ENCODE results near the gene GHDC. TPM values are rescaled to one million over a fixed set of nuclear protein-coding genes. Genes with fewer than 3 reads are reported as not detected.
"Not testable (repeated sequence)": the region's sequence is repeated elsewhere in the genome, so short reads cannot be mapped to it uniquely, and the experiment has no call there.

Gene GHDC, protein sequence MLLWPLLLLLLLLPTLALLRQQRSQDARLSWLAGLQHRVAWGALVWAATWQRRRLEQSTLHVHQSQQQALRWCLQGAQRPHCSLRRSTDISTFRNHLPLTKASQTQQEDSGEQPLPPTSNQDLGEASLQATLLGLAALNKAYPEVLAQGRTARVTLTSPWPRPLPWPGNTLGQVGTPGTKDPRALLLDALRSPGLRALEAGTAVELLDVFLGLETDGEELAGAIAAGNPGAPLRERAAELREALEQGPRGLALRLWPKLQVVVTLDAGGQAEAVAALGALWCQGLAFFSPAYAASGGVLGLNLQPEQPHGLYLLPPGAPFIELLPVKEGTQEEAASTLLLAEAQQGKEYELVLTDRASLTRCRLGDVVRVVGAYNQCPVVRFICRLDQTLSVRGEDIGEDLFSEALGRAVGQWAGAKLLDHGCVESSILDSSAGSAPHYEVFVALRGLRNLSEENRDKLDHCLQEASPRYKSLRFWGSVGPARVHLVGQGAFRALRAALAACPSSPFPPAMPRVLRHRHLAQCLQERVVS
- 10 to 100 TPM; 17.3 to 26.0 TPM for total RNA-seq
- polyA plus RNA-seq = 10 to 100 TPM; 13.1 to 27.5 TPM
- long read RNA-seq, donor 1, partial matches to known transcripts = 34 of 37 reads
- long read RNA-seq, donor 1, other reads (novel, unspliced or antisense) = 2 of 37 reads
- long read RNA-seq, donor 2, partial matches to known transcripts = 30 of 34 reads
- long read RNA-seq, donor 2, other reads (novel, unspliced or antisense) = 3 of 34 reads

DNA sequence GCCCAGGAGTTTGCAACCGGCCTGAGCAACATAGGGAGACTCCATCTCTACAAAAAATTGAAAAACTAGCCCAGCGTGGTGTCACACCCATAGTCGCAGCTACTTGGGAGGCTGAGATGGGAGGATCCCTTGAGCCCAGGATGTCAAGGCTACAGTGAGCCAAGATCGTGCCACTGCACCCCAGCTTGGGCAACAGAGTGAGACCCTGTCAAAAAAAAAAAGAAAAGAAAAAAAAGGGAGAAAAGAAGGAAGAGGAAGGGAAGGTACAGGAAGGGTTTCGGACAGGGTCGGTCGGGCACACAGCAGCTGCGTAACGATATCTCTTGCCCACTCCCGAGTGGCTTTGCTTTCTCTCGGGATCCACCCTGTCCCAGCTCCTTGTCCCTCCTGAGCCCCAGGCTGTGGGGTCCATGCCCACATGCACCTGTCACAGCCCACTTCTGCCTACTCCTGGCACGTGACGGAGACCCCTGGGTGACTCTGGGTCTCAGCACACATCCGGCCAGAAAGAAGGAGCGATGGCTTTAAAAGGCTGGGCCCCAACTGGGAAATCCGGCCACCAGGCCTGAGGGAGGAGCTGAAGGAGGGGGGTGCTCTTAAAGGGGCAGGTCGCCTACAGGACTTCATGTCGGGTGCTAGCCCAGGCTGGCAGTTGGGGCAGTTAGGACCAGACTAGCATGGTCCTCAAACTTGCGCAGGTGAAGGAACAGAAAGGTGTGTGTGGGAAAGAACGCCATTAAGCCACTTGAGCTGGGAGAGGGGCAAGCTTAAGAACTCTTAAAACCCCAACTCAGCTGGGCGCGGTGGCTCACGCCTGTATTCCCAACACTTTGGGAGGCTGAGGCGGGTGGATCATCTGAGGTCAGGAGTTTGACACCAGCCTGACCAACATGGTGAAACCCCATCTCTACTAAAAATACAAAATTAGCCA, at the start of gene GHDC:
Gene GHDC (minus strand): TSS at position 526 of the 931 bp plus-strand sequence. CDS start 913 bp downstream, outside the sequence.
- Histone ChIP-seq H3K9me3 (ENCODE audit: control insufficient read depth, low read length) (no peaks in the 10 kb centered on the region), H3K27ac (ENCODE audit: low read depth in 1 of 2, low read length in 2 of 2) (peak within 1 kb of the TSS in 1 of 2 donors; percentile 61), H3K27me3 (ENCODE audit: control insufficient read depth in 1 of 2, insufficient read depth in 2 of 2, low read length in 1 of 2) (no peaks in the 10 kb centered on the region), H3K4me1 (ENCODE audit: control insufficient read depth in 1 of 2, insufficient read depth in 2 of 2, low read length in 2 of 2) (no peaks in the 10 kb centered on the region), H3K36me3 (ENCODE audit: control insufficient read depth in 1 of 2, insufficient read depth in 2 of 2, low read length in 1 of 2) (no peaks in the 10 kb centered on the region), H3K4me3 (ENCODE audit: low read length in 2 of 2) (peak within 1 kb of the TSS; percentile 72 to 79)
- ATAC-seq (ENCODE audit: low FRiP score) = peak; percentile 93
- DNase-seq = peak; percentile 91 to 92
- intact Hi-C loops (cut with DNase I) = no loop called here
- WGBS, 2 donors = 25 to 27% methylated on average over 24 of the region's 24 CpGs

DNA sequence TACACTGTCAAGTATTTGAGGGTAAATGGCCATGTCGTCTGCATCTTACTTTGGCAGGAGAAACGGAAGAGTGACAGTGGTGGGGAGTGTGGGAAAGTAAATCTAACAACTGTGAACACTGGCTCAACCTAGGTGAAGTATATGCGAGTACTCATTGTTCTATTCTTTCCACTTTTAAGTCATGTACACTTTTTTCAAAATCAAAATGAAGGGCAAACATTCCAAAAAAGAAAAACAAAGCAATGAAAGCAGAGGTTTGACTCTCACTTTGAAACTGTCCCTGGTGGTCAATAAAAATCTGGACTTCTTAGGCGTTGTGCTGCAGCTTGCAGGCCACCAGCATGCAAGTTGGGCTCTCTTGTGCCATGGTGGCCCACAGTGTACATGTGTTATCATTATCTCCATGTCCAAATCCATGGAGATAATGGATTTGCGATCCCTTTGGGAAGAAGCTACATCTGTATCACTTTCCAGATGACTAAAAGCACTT, 49.2 kb upstream of the GHDC start:
- WGBS, 2 donors = 65 to 68% methylated on average over 5 of the region's 5 CpGs
- Histone ChIP-seq H3K4me3 (ENCODE audit: low read length in 2 of 2) (no peak overlapping the region), H3K36me3 (ENCODE audit: control insufficient read depth in 1 of 2, insufficient read depth in 2 of 2, low read length in 1 of 2) (no peaks in the 10 kb centered on the region), H3K9me3 (ENCODE audit: control insufficient read depth, low read length) (no peaks in the 10 kb centered on the region), H3K27ac (ENCODE audit: low read depth in 1 of 2, low read length in 2 of 2) (no peak overlapping the region), H3K27me3 (ENCODE audit: control insufficient read depth in 1 of 2, insufficient read depth in 2 of 2, low read length in 1 of 2) (no peaks in the 10 kb centered on the region), H3K4me1 (ENCODE audit: control insufficient read depth in 1 of 2, insufficient read depth in 2 of 2, low read length in 2 of 2) (no peaks in the 10 kb centered on the region)
- intact Hi-C loops (cut with DNase I) = no loop called here
- ATAC-seq (ENCODE audit: low FRiP score) (no peak), DNase-seq (no peak)

DNA sequence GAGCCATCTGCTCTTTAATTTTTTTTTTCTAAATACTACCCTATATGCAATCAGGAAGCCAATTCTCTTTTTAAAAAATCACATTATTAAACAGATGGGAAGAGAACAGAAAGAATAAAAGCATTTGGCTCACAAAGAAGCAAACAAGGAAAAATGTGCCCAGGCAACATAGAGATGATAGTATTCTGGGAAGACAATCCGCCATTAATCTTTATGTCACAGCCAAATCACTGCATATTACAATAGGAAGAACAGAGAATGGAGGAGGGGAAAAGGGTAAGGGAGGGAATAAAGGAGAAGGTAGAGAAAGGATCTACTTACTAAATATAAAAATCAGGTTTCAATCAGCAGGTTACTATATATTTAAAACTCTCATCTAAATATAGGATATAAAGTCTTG, 47.6 kb upstream of the GHDC start:
- DNase-seq (no peak), ATAC-seq (ENCODE audit: low FRiP score) (no peak)
- Histone ChIP-seq H3K4me3 (ENCODE audit: low read length in 2 of 2) (no peak overlapping the region), H3K4me1 (ENCODE audit: control insufficient read depth in 1 of 2, insufficient read depth in 2 of 2, low read length in 2 of 2) (no peaks in the 10 kb centered on the region), H3K27me3 (ENCODE audit: control insufficient read depth in 1 of 2, insufficient read depth in 2 of 2, low read length in 1 of 2) (no peaks in the 10 kb centered on the region), H3K27ac (ENCODE audit: low read depth in 1 of 2, low read length in 2 of 2) (no peak overlapping the region), H3K36me3 (ENCODE audit: control insufficient read depth in 1 of 2, insufficient read depth in 2 of 2, low read length in 1 of 2) (no peaks in the 10 kb centered on the region), H3K9me3 (ENCODE audit: control insufficient read depth, low read length) (no peaks in the 10 kb centered on the region)
- WGBS, 2 donors = 97 to 100% methylated on average over 1 of the region's 1 CpG
- intact Hi-C loops (cut with DNase I) = no loop called here

DNA sequence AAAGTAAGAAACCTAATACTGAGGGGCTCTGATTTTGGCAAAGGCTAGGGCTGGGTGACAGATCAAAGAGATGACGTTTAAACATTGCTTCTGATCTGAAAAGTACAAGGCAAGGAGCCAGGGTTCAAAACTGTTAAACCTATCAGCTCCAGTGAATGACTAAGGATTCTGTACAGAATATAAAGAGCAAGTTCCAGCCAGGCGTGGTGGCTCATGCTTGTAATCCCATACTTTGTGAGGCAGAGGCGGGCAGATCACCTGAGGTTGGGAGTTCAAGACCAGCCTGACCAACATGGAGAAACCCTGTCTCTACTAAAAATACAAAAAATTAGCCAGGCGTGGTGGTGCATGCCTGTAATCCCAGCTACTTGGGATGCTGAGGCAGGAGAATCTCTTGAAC, 46.6 kb upstream of the GHDC start:
- H3K36me3 ChIP-seq (ENCODE audit: control insufficient read depth in 1 of 2, insufficient read depth in 2 of 2, low read length in 1 of 2); H3K27ac ChIP-seq (ENCODE audit: low read depth in 1 of 2, low read length in 2 of 2); intact Hi-C loops (cut with DNase I); H3K4me1 ChIP-seq (ENCODE audit: control insufficient read depth in 1 of 2, insufficient read depth in 2 of 2, low read length in 2 of 2); H3K9me3 ChIP-seq (ENCODE audit: control insufficient read depth, low read length); ATAC-seq (ENCODE audit: low FRiP score); H3K27me3 ChIP-seq (ENCODE audit: control insufficient read depth in 1 of 2, insufficient read depth in 2 of 2, low read length in 1 of 2); H3K4me3 ChIP-seq (ENCODE audit: low read length in 2 of 2); DNase-seq: not testable (repeated sequence)
- 73 to 80% methylated on average over 4 of the region's 4 CpGs for WGBS, 2 donors

DNA sequence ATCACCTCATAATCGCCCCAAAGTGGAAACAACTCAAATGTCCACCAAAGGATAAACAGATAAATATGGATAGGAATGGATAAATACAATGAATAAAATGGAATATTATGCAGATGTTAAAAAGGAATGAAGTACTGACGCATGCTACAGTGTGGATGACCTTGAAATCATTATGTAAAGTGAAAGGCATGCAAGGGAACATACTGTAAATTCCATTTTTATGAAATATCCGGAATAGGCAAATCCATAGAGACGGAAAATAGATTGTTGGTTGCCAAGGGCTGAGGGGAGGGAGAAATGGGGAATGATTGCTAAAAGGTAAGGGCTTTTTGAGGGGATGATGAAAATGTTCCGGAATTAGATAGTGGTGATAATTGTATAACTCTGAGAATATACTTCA, 45.9 kb upstream of the GHDC start:
- Histone ChIP-seq H3K27ac (ENCODE audit: low read depth in 1 of 2, low read length in 2 of 2) (no peak overlapping the region), H3K9me3 (ENCODE audit: control insufficient read depth, low read length) (no peaks in the 10 kb centered on the region), H3K27me3 (ENCODE audit: control insufficient read depth in 1 of 2, insufficient read depth in 2 of 2, low read length in 1 of 2) (no peaks in the 10 kb centered on the region), H3K36me3 (ENCODE audit: control insufficient read depth in 1 of 2, insufficient read depth in 2 of 2, low read length in 1 of 2) (no peaks in the 10 kb centered on the region), H3K4me3 (ENCODE audit: low read length in 2 of 2) (no peak overlapping the region), H3K4me1 (ENCODE audit: control insufficient read depth in 1 of 2, insufficient read depth in 2 of 2, low read length in 2 of 2) (no peaks in the 10 kb centered on the region)
- WGBS, 2 donors = 50 to 52% methylated on average over 5 of the region's 5 CpGs
- intact Hi-C loops (cut with DNase I) = no loop called here
- ATAC-seq (ENCODE audit: low FRiP score) (no peak), DNase-seq (no peak)

DNA sequence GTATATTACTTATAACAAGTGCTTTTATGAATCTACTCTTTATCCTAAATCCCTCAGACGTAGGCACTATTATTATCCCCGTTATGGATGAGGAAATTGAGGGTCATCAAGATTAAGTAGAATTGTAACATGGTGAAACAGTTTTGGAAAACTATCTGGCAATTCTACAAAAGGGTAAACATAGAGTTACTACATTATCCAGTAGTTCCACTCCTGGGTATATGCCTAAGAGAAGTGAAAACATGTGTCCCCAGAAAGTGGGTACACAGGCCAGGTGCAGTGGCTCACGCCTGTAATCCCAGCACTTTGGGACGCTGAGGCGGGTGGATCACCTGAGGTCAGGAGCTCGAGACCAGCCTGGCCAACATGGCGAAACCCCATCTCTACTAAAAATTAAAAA, 45.3 kb upstream of the GHDC start:
- H3K4me3 ChIP-seq (ENCODE audit: low read length in 2 of 2); ATAC-seq (ENCODE audit: low FRiP score); H3K36me3 ChIP-seq (ENCODE audit: control insufficient read depth in 1 of 2, insufficient read depth in 2 of 2, low read length in 1 of 2); H3K27ac ChIP-seq (ENCODE audit: low read depth in 1 of 2, low read length in 2 of 2); DNase-seq; H3K9me3 ChIP-seq (ENCODE audit: control insufficient read depth, low read length); H3K4me1 ChIP-seq (ENCODE audit: control insufficient read depth in 1 of 2, insufficient read depth in 2 of 2, low read length in 2 of 2); intact Hi-C loops (cut with DNase I); H3K27me3 ChIP-seq (ENCODE audit: control insufficient read depth in 1 of 2, insufficient read depth in 2 of 2, low read length in 1 of 2): not testable (repeated sequence)
- WGBS, 2 donors = 91% methylated on average over 7 of the region's 7 CpGs

DNA sequence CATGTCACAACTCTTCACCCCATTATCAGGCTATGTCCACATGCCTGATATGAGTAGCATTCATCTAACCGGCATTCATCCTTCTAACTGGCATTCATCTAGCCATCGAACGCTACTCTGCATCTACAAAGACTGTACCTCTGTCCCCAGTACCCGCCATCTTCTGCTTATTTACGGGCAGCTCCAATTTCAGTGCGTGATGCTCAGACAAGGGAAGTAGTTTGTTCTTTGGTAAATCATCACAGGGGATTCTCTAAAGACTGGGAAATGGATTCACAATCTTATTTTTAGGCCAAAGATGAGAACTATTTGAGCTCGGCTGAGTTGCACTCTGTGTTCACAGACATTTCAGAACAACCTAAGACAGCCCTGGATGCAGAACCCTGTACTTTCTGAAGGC, 42.5 kb upstream of the GHDC start:
- DNase-seq (no peak), ATAC-seq (ENCODE audit: low FRiP score) (no peak)
- Histone ChIP-seq H3K27me3 (ENCODE audit: control insufficient read depth in 1 of 2, insufficient read depth in 2 of 2, low read length in 1 of 2) (no peaks in the 10 kb centered on the region), H3K36me3 (ENCODE audit: control insufficient read depth in 1 of 2, insufficient read depth in 2 of 2, low read length in 1 of 2) (no peaks in the 10 kb centered on the region), H3K4me3 (ENCODE audit: low read length in 2 of 2) (no peak overlapping the region), H3K4me1 (ENCODE audit: control insufficient read depth in 1 of 2, insufficient read depth in 2 of 2, low read length in 2 of 2) (no peaks in the 10 kb centered on the region), H3K27ac (ENCODE audit: low read depth in 1 of 2, low read length in 2 of 2) (no peak overlapping the region), H3K9me3 (ENCODE audit: control insufficient read depth, low read length) (no peaks in the 10 kb centered on the region)
- intact Hi-C loops (cut with DNase I) = no loop called here
- 89 to 91% methylated on average over 7 of the region's 7 CpGs for WGBS, 2 donors

DNA sequence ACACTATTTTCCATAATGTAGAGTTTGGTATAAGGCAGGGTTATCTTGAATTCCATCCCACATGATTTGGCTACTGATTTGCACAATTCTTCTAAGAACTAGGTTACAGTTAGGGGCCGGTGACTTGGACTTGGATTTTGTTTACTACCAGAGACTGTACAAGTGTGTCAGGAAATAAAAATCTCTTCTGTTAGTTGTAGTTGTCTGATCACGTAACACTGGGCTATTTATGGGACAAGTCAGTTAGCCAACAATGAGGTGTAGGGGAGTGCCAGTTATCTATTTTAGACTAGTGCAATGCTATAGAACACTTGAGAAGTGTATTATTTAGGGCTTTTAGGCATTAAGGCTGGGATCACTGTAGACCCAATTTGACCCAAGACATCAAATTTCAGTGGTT, 39.7 kb upstream of the GHDC start:
- DNase-seq (no peak), ATAC-seq (ENCODE audit: low FRiP score) (no peak)
- H3K9me3 ChIP-seq (ENCODE audit: control insufficient read depth, low read length) = no peaks in the 10 kb centered on the region
- no peaks in the 10 kb centered on the region for H3K4me1 ChIP-seq (ENCODE audit: control insufficient read depth in 1 of 2, insufficient read depth in 2 of 2, low read length in 2 of 2)
- H3K27me3 ChIP-seq (ENCODE audit: control insufficient read depth in 1 of 2, insufficient read depth in 2 of 2, low read length in 1 of 2) = no peaks in the 10 kb centered on the region
- intact Hi-C loops (cut with DNase I) = no loop called here
- no peak overlapping the region for H3K4me3 ChIP-seq (ENCODE audit: low read length in 2 of 2)
- WGBS, 2 donors = 4 to 13% methylated on average over 2 of the region's 2 CpGs
- no peak overlapping the region for H3K27ac ChIP-seq (ENCODE audit: low read depth in 1 of 2, low read length in 2 of 2)
- no peaks in the 10 kb centered on the region for H3K36me3 ChIP-seq (ENCODE audit: control insufficient read depth in 1 of 2, insufficient read depth in 2 of 2, low read length in 1 of 2)
